SK-N-MC (cell line): ENCODE measurements around the gene SMTNL1.

ENCODE experiments used
- DNase-seq: peaks from one replicate; pipeline ENCODE4 v3.0.0-alpha.2; 2011; ENCODE audit warnings: low read depth, low spot score
- H3K27ac ChIP-seq: fragments of 200-600 bp; sonication (generic); 2 replicates; pipeline ENCODE4 v1.5.1; 2016; ENCODE audit warnings: mixed run types
- H3K36me3 ChIP-seq: fragments of 200-600 bp; sonication (generic); 2 replicates; pipeline ENCODE4 v1.6.1; 2017; ENCODE audit warnings: antibody characterized with exemption, low read length, mixed read lengths; ENCODE audit not compliant: insufficient read depth
- H3K4me3 ChIP-seq: fragments of 200-600 bp; sonication (generic); 2 replicates; pipeline ENCODE4 v1.5.1; 2016
- H3K9ac ChIP-seq: fragments of 200-600 bp; sonication (generic); 2 replicates; pipeline ENCODE4 v1.8.0; 2017; ENCODE audit warnings: mixed run types, mixed read lengths; ENCODE audit not compliant: insufficient read length
- H3K9me3 ChIP-seq: fragments of 200-600 bp; sonication (generic); 2 replicates; pipeline ENCODE4 v1.6.1; 2017; ENCODE audit warnings: low read depth, mild to moderate bottlenecking, antibody characterized with exemption, low read length, moderate library complexity, mixed read lengths
- EZH2 ChIP-seq: fragments of 200-600 bp; sonication (generic); IDR thresholded peaks from one replicate; pipeline ENCODE4 v1.6.1; 2017; ENCODE audit warnings: antibody characterized with exemption
- FOXP2 ChIP-seq: optimal IDR thresholded peaks from 2 replicates; pipeline ENCODE3; 2011; ENCODE audit warnings: mild to moderate bottlenecking, moderate library complexity; ENCODE audit not compliant: insufficient read depth; ENCODE audit errors: extremely low read length, control extremely low read depth
- POLR2AphosphoS5 ChIP-seq: IDR thresholded peaks from 2 replicates; pipeline ENCODE4 v1.6.1; 2012; ENCODE audit warnings: mild to moderate bottlenecking, low read depth, low read length, borderline replicate concordance

SMTNL1 gene

GRCh38 chr11:57497303-57498247 lies 39.8 kb upstream of the SMTNL1 start:
- Histone ChIP-seq H3K4me3 (no peak overlapping the region), H3K9me3 (no peaks in the 10 kb centered on the region), H3K9ac (no peak overlapping the region), H3K36me3 (peaks cover 17% of the 10 kb centered on the region; the same call in 1 of the 2 replicates), H3K27ac (no peak overlapping the region)
- no peak for DNase-seq
- TF ChIP-seq EZH2 = no peak
- no peak for TF ChIP-seq POLR2AphosphoS5
- TF ChIP-seq FOXP2 = no peak

GRCh38 chr11:57498540-57498939 lies 38.9 kb upstream of the SMTNL1 start:
- Histone ChIP-seq H3K9ac (no peak overlapping the region), H3K27ac (no peak overlapping the region), H3K4me3 (no peak overlapping the region), H3K36me3 (peaks cover 17% of the 10 kb centered on the region; the same call in 1 of the 2 replicates), H3K9me3 (no peaks in the 10 kb centered on the region)
- DNase-seq = no peak
- no peak for TF ChIP-seq EZH2
- no peak for TF ChIP-seq FOXP2
- TF ChIP-seq POLR2AphosphoS5 = no peak

- no peak for TF ChIP-seq FOXP2
- no peak for TF ChIP-seq POLR2AphosphoS5
- TF ChIP-seq EZH2 = no peak
- Histone ChIP-seq H3K9me3 (no peaks in the 10 kb centered on the region), H3K27ac (no peak overlapping the region), H3K4me3 (no peak overlapping the region), H3K9ac (no peak overlapping the region), H3K36me3 (peaks cover 17% of the 10 kb centered on the region; the same call in 1 of the 2 replicates)
- no peak for DNase-seq
Measured at GRCh38 chr11:57499413-57499982, 37.9 kb upstream of the SMTNL1 start.

GRCh38 chr11:57499983-57500461 lies 37.4 kb upstream of the SMTNL1 start:
- H3K4me3 ChIP-seq = no peak overlapping the region
- H3K36me3 ChIP-seq = peaks cover 17% of the 10 kb centered on the region; the same call in 1 of the 2 replicates
- no peaks in the 10 kb centered on the region for H3K9me3 ChIP-seq
- no peak for DNase-seq
- no peak overlapping the region for H3K9ac ChIP-seq
- TF ChIP-seq POLR2AphosphoS5 = no peak
- no peak for TF ChIP-seq FOXP2
- TF ChIP-seq EZH2 = no peak
- no peak overlapping the region for H3K27ac ChIP-seq

- H3K27ac ChIP-seq = no peak overlapping the region
- no peaks in the 10 kb centered on the region for H3K9me3 ChIP-seq
- peaks cover 17% of the 10 kb centered on the region; the same call in 1 of the 2 replicates for H3K36me3 ChIP-seq
- TF ChIP-seq POLR2AphosphoS5 = no peak
- no peak for TF ChIP-seq FOXP2
- no peak for TF ChIP-seq EZH2
- DNase-seq = no peak
- H3K4me3 ChIP-seq = no peak overlapping the region
- no peak overlapping the region for H3K9ac ChIP-seq
Measured at GRCh38 chr11:57500515-57500914, 36.9 kb upstream of the SMTNL1 start.

- Histone ChIP-seq H3K4me3 (no peak overlapping the region), H3K9me3 (no peaks in the 10 kb centered on the region), H3K36me3 (peaks cover 17% of the 10 kb centered on the region; the same call in 1 of the 2 replicates), H3K9ac (no peak overlapping the region), H3K27ac (no peak overlapping the region)
- no peak for DNase-seq
- TF ChIP-seq POLR2AphosphoS5 (no peak), EZH2 (no peak), FOXP2 (no peak)
Measured at GRCh38 chr11:57500926-57501325, 36.5 kb upstream of the SMTNL1 start.

GRCh38 chr11:57501953-57502352 lies 35.4 kb upstream of the SMTNL1 start:
- no peak for TF ChIP-seq EZH2
- TF ChIP-seq POLR2AphosphoS5 = no peak
- TF ChIP-seq FOXP2 = no peak
- H3K9me3 ChIP-seq = no peaks in the 10 kb centered on the region
- DNase-seq = no peak
- peaks cover 17% of the 10 kb centered on the region; the same call in 1 of the 2 replicates for H3K36me3 ChIP-seq
- H3K27ac ChIP-seq = no peak overlapping the region
- H3K9ac ChIP-seq = no peak overlapping the region
- no peak overlapping the region for H3K4me3 ChIP-seq

GRCh38 chr11:57502376-57502775 lies 35.0 kb upstream of the SMTNL1 start:
- peaks cover 17% of the 10 kb centered on the region; the same call in 1 of the 2 replicates for H3K36me3 ChIP-seq

More at GRCh38 chr11:57502376-57502775, 35.0 kb upstream of the SMTNL1 start:
- Histone ChIP-seq H3K9ac (no peak overlapping the region), H3K27ac (no peak overlapping the region), H3K4me3 (no peak overlapping the region), H3K9me3 (no peaks in the 10 kb centered on the region)
- no peak for DNase-seq
- TF ChIP-seq FOXP2 (no peak), POLR2AphosphoS5 (no peak), EZH2 (no peak)
